ENCODE data around the gene PAF1. TPM values are rescaled to one million over a fixed set of nuclear protein-coding genes. Genes with fewer than 3 reads are reported as not detected.

PAF1 gene
- total and polyA plus RNA-seq, 2 of the 13 experiments (the other 11 are each of a cell fraction or from before 2014, with no cell fraction given), result 30.2 to 31.1 TPM

GRCh38 chr19:39390751-39391437 lies at the start of gene PAF1, which contains the start of gene MED29 (continued):
- TF ChIP-seq TRAFD1 (CRISPR knock-in tag; IDR thresholded peaks at IDR 0.05; ENCODE audit: borderline replicate concordance), result peak; percentile 89; the same call in 1 of the 2 replicates
- no peak; the same call in 1 of the 2 replicates for TF ChIP-seq MED1 (CRISPR knock-in tag; IDR thresholded peaks at IDR 0.05)
- TF ChIP-seq ZNF720 (CRISPR knock-in tag; IDR thresholded peaks at IDR 0.05), result no peak
- TF ChIP-seq HNRNPH1 (optimal IDR thresholded peaks at IDR 0.05; ENCODE audit: low read depth, low read length), result no peak
- TF ChIP-seq DNMT3B (CRISPR knock-in tag; conservative IDR thresholded peaks at IDR 0.05), result no peak
- no peak for TF ChIP-seq FOXP4 (CRISPR knock-in tag; IDR thresholded peaks at IDR 0.05)
- no peak for TF ChIP-seq ZNF432 (CRISPR knock-in tag; IDR thresholded peaks at IDR 0.05; ENCODE audit: borderline replicate concordance)
- peak; percentile 90; the same call in 1 of the 2 replicates for TF ChIP-seq MTA1 (CRISPR knock-in tag; IDR thresholded peaks at IDR 0.05; ENCODE audit: borderline replicate concordance)
- TF ChIP-seq ZBTB21 (CRISPR knock-in tag; IDR thresholded peaks at IDR 0.05), result peak; percentile 87
- TF ChIP-seq HOMEZ (CRISPR knock-in tag; IDR thresholded peaks at IDR 0.05; ENCODE audit: low read depth), result no peak
- TF ChIP-seq NCOA2 (CRISPR knock-in tag; IDR thresholded peaks at IDR 0.05), result 0 out of 2 replicates have a peak, but pooled peaks have one; percentile 18
- TF ChIP-seq BORCS8-MEF2B (CRISPR knock-in tag; IDR thresholded peaks at IDR 0.05), result peak; percentile 79; the same call in 1 of the 2 replicates
- TF ChIP-seq AGO1 (IDR thresholded peaks at IDR 0.05; ENCODE audit: low read depth, low read length, poor library complexity, severe bottlenecking), result peak; percentile 31
- TF ChIP-seq GATAD1 (CRISPR knock-in tag; IDR thresholded peaks at IDR 0.05), result peak; percentile 91
- TF ChIP-seq ZBTB49 (CRISPR knock-in tag; IDR thresholded peaks at IDR 0.05; ENCODE audit: borderline replicate concordance), result no peak
- peak; percentile 10; the same call in 1 of the 2 replicates for TF ChIP-seq TFE3 (CRISPR knock-in tag; IDR thresholded peaks at IDR 0.05)
- peak; percentile 95 for TF ChIP-seq ZNF143 (CRISPR knock-in tag; IDR thresholded peaks at IDR 0.05)
- peak; percentile 49; the same call in 1 of the 2 replicates for TF ChIP-seq BRD4 (CRISPR knock-in tag; IDR thresholded peaks at IDR 0.05)
- TF ChIP-seq MTF2 (CRISPR knock-in tag; IDR thresholded peaks at IDR 0.05; ENCODE audit: borderline replicate concordance), result no peak

Data from HepG2 (cell line).